K562 (cell line): ENCODE measurements around the gene ZNF598. TPM values are rescaled to one million over a fixed set of nuclear protein-coding genes. Genes with fewer than 3 reads are reported as not detected.

ENCODE experiments used
- EP300 ChIP-seq: IDR thresholded peaks from 2 replicates; pipeline ENCODE4 v1.6.1; 2012; ENCODE audit warnings: low read length, improper control_type of control experiment
- HDGF ChIP-seq: fragments of 450-650 bp; IDR thresholded peaks from 2 replicates; pipeline ENCODE4 v1.6.1; 2016
- HNRNPL ChIP-seq: fragments of 200-400 bp; formaldehyde crosslinking; IDR thresholded peaks from 2 replicates; pipeline ENCODE4 v1.6.1; 2017; ENCODE audit warnings: low read depth, mild to moderate bottlenecking, low read length
- ID3 ChIP-seq, 2 experiments: fragments of 250-450 bp in 1 of 2; fragments of 450-650 bp in 1 of 2; sonication (Bioruptor Pico) in 1 of 2; IDR thresholded peaks; 2 replicates each; pipeline versions ENCODE4 v1.6.1 to v1.8.0; 2016 to 2021; ENCODE audit warnings: mild to moderate bottlenecking in 2 of 2, moderate library complexity in 2 of 2, missing compliant biosample characterization in 1 of 2, missing genetic modification characterization in 1 of 2
- KAT2B ChIP-seq: IDR thresholded peaks from one replicate; pipeline ENCODE4 v1.6.1; 2012; ENCODE audit warnings: low read depth, mild to moderate bottlenecking, control low read depth, inconsistent platforms, low read length, moderate library complexity
- MAZ ChIP-seq, 2 experiments: fragments of 450-650 bp in 1 of 2; sonication (generic) in 1 of 2; formaldehyde crosslinking; IDR thresholded peaks in 1 of 2; conservative IDR thresholded peaks in 1 of 2; 2 replicates each; pipeline versions ENCODE4 v1.4.0 to v1.5.0; 2020; ENCODE audit warnings: mild to moderate bottlenecking in 1 of 2, missing genetic modification reagents in 1 of 2
- MBD2 ChIP-seq: sonication (generic); IDR thresholded peaks from 2 replicates; pipeline ENCODE4 v1.6.1; 2016; ENCODE audit warnings: low read depth, borderline replicate concordance
- POLR2A ChIP-seq: fragments of 450-650 bp; conservative IDR thresholded peaks from 2 replicates; pipeline ENCODE4 v1.6.1; 2016
- SAP30 ChIP-seq: fragments of 200-600 bp; sonication (generic); IDR thresholded peaks from 2 replicates; pipeline ENCODE4 v1.6.1; 2012; ENCODE audit warnings: borderline replicate concordance, low read depth, mild to moderate bottlenecking, moderate library complexity, low read length, control low read depth, inconsistent platforms; ENCODE audit not compliant: insufficient read depth, poor library complexity, severe bottlenecking
- SIX5 ChIP-seq, 2 experiments: IDR thresholded peaks; 2 replicates each; pipeline ENCODE4 v1.6.1; 2011; ENCODE audit warnings: low read length in 2 of 2, borderline replicate concordance in 1 of 2, low read depth in 1 of 2, mild to moderate bottlenecking in 1 of 2, moderate library complexity in 1 of 2; ENCODE audit not compliant: insufficient read depth in 1 of 2
- SRSF3 ChIP-seq: fragments of 200-400 bp; formaldehyde crosslinking; IDR thresholded peaks from 2 replicates; pipeline ENCODE4 v1.6.1; 2016; ENCODE audit warnings: mild to moderate bottlenecking, low read length, moderate library complexity; ENCODE audit not compliant: insufficient read depth
- TSC22D4 ChIP-seq: fragments of 450-650 bp; IDR thresholded peaks from 2 replicates; pipeline ENCODE4 v1.6.1; 2016; ENCODE audit warnings: missing genetic modification characterization, missing biosample characterization, control low read depth
- YY1 ChIP-seq, 3 experiments: IDR thresholded peaks; 2 replicates each; pipeline ENCODE4 v1.6.1; 2011; ENCODE audit warnings: low read length in 2 of 3, mild to moderate bottlenecking in 2 of 3, moderate library complexity in 2 of 3, borderline replicate concordance in 1 of 3, control low read depth in 1 of 3, low read depth in 1 of 3; ENCODE audit not compliant: insufficient read depth in 3 of 3, insufficient replicate concordance in 2 of 3, control insufficient read depth in 1 of 3, insufficient read length in 1 of 3; ENCODE audit errors: extremely low read depth in 1 of 3
- ZBED1 ChIP-seq: IDR thresholded peaks from 2 replicates; pipeline ENCODE4 v1.6.1; 2014
- ZFP1 ChIP-seq: fragments of 450-650 bp; formaldehyde crosslinking; IDR thresholded peaks from 2 replicates; pipeline ENCODE4 v1.4.0; 2020; ENCODE audit warnings: mild to moderate bottlenecking, mixed read lengths
- ZNF175 ChIP-seq: fragments of 200-800 bp; sonication (Bioruptor generic); IDR thresholded peaks from 2 replicates; pipeline ENCODE4 v1.6.1; 2016; ENCODE audit warnings: low read depth, mild to moderate bottlenecking, missing genetic modification characterization, missing compliant biosample characterization
- ZNF551 ChIP-seq: fragments of 250-450 bp; sonication (Bioruptor Pico); IDR thresholded peaks from 2 replicates; pipeline ENCODE4 v1.5.0; 2021; ENCODE audit warnings: mild to moderate bottlenecking, moderate library complexity
- polyA plus RNA-seq, 8 experiments: library from polyadenylated mRNA; depleted of rRNA in 4 of 8; stranded (reverse) in 5 of 8; unstranded in 3 of 8; fragments of >200 nt; fragmentation: Nextera tagmentation in 2 of 8; fragmentation: Illumina TruSeq in 1 of 8; extraction: Ambion mirVana in 2 of 8; extraction: Trizol in 1 of 8; gene quantifications; 2 replicates each; pipeline versions ENCODE4 v1.2.1 to v1.2.3, GENCODE V29; 2011 to 2014; ENCODE audit warnings: inconsistent platforms in 1 of 8, missing spikeins in 1 of 8
- total RNA-seq, 7 experiments: library from RNA; depleted of rRNA in 6 of 7; stranded (reverse); fragments of >200 nt in 6 of 7; fragmentation: Illumina TruSeq in 2 of 7; extraction: Trizol in 2 of 7; gene quantifications; 2 replicates each; pipeline versions ENCODE4 v1.2.1 to v1.2.3, GENCODE V29; 2011 to 2021; ENCODE audit warnings: low replicate concordance in 1 of 7
- TF ChIP-seq, protein P1 (sequence below): fragments of 250-450 bp; sonication (Bioruptor Pico); IDR thresholded peaks from 2 replicates; pipeline ENCODE4 v1.4.0; 2020
- TF ChIP-seq, protein P2 (sequence below): fragments of 450-650 bp; formaldehyde crosslinking; IDR thresholded peaks from 2 replicates; pipeline ENCODE4 v1.4.0; 2022; ENCODE audit warnings: missing genetic modification characterization

The ZNF598 gene
- total and polyA plus RNA-seq, 9 of the 15 experiments (the other 6 are each of a cell fraction or from before 2014, with no cell fraction given), result 0.11 to 115 (median 29.6) TPM

GRCh38 chr16:1959269-1960039 lies 50.2 kb downstream of the ZNF598 start, which contains the start of gene NDUFB10 (continued):
- TF ChIP-seq, protein P1, sequence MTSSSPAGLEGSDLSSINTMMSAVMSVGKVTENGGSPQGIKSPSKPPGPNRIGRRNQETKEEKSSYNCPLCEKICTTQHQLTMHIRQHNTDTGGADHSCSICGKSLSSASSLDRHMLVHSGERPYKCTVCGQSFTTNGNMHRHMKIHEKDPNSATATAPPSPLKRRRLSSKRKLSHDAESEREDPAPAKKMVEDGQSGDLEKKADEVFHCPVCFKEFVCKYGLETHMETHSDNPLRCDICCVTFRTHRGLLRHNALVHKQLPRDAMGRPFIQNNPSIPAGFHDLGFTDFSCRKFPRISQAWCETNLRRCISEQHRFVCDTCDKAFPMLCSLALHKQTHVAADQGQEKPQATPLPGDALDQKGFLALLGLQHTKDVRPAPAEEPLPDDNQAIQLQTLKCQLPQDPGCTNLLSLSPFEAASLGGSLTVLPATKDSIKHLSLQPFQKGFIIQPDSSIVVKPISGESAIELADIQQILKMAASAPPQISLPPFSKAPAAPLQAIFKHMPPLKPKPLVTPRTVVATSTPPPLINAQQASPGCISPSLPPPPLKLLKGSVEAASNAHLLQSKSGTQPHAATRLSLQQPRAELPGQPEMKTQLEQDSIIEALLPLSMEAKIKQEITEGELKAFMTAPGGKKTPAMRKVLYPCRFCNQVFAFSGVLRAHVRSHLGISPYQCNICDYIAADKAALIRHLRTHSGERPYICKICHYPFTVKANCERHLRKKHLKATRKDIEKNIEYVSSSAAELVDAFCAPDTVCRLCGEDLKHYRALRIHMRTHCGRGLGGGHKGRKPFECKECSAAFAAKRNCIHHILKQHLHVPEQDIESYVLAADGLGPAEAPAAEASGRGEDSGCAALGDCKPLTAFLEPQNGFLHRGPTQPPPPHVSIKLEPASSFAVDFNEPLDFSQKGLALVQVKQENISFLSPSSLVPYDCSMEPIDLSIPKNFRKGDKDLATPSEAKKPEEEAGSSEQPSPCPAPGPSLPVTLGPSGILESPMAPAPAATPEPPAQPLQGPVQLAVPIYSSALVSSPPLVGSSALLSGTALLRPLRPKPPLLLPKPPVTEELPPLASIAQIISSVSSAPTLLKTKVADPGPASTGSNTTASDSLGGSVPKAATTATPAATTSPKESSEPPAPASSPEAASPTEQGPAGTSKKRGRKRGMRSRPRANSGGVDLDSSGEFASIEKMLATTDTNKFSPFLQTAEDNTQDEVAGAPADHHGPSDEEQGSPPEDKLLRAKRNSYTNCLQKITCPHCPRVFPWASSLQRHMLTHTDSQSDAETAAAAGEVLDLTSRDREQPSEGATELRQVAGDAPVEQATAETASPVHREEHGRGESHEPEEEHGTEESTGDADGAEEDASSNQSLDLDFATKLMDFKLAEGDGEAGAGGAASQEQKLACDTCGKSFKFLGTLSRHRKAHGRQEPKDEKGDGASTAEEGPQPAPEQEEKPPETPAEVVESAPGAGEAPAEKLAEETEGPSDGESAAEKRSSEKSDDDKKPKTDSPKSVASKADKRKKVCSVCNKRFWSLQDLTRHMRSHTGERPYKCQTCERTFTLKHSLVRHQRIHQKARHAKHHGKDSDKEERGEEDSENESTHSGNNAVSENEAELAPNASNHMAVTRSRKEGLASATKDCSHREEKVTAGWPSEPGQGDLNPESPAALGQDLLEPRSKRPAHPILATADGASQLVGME, result no peak
- TF ChIP-seq ZNF175 (CRISPR knock-in tag) (no peak), MBD2 (peak; percentile 46; the same call in 1 of the 2 replicates), ZBED1 (no peak), ZNF551 (CRISPR knock-in tag) (no peak), HDGF (no peak), MAZ (CRISPR knock-in tag; conservative IDR thresholded peaks at IDR 0.05 in 1 of 2, IDR thresholded peaks at IDR 0.05 in 1 of 2) (peak in 1 of 2 experiments; percentile 78; a peak in 3 of 4 replicates), ZFP1 (CRISPR knock-in tag) (no peak), SRSF3 (no peak), YY1 (IDR thresholded peaks at IDR 0.05; ENCODE audit: borderline replicate concordance in 1 of 3, control insufficient read depth in 1 of 3, extremely low read depth in 1 of 3, insufficient read depth in 3 of 3, insufficient read length in 1 of 3, insufficient replicate concordance in 2 of 3, low read depth in 1 of 3, low read length in 2 of 3) (peak; percentile 23 to 81 (median 78)), KAT2B (no peak), SIX5 (IDR thresholded peaks at IDR 0.05; ENCODE audit: borderline replicate concordance in 1 of 2, insufficient read depth in 1 of 2, low read depth in 1 of 2, low read length in 2 of 2) (peak; percentile 85 to 86), TSC22D4 (tag) (no peak), SAP30 (no peak), HNRNPL (peak; percentile 95), ID3 (CRISPR knock-in tag; IDR thresholded peaks at IDR 0.05) (no peak), ID3 (tag; IDR thresholded peaks at IDR 0.05) (0 out of 2 replicates have a peak, but pooled peaks have one; percentile 61), EP300 (no peak), POLR2A (peak; percentile 85)
- TF ChIP-seq, protein P2, sequence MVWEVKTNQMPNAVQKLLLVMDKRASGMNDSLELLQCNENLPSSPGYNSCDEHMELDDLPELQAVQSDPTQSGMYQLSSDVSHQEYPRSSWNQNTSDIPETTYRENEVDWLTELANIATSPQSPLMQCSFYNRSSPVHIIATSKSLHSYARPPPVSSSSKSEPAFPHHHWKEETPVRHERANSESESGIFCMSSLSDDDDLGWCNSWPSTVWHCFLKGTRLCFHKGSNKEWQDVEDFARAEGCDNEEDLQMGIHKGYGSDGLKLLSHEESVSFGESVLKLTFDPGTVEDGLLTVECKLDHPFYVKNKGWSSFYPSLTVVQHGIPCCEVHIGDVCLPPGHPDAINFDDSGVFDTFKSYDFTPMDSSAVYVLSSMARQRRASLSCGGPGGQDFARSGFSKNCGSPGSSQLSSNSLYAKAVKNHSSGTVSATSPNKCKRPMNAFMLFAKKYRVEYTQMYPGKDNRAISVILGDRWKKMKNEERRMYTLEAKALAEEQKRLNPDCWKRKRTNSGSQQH (CRISPR knock-in tag), result no peak
